GM18861 (cell line): Measurements from ENCODE around the gene TRPC4AP.
"Not testable (repeated sequence)": the region's sequence is repeated elsewhere in the genome, so short reads cannot be mapped to it uniquely, and the experiment has no call there.

Experiments
- ATAC-seq: cut with Tn5 transposase; IDR thresholded peaks from one replicate; pipeline ENCODE4 v1.9.1; 2021; ENCODE audit not compliant: unreplicated experiment

The TRPC4AP gene

DNA sequence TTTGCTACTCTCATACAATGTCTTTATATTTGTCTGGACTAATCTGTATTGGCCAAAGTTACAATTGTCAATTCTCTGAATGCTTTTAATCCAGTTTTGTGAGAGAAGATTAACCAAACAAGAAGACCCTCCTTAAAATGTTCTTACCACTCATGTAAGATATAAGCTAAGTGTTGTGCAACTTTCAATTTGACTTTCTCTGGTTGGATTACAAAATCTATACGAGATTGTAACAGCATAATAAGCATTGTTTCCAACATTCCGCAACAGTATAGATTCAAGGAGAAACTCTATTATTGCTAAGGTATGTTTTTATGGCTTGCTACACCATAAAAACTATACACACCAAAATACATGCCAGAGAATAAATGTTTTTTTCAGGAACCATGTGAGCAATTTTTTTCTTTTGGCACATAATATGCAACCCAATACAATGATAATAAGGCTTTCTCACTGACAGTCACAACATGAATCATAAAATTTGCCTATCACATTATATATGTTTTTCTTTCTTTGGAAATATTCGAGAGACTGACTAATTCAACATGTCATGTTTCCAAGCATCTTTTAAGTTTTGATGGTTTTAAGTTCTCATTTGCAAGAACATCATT is 12.2 kb upstream of the TRPC4AP start:
- no peak for ATAC-seq

- no peak for ATAC-seq
These were observed 9.0 kb upstream of the TRPC4AP start for GRCh38 chr20:35101620-35102019.

- ATAC-seq, result no peak
These were observed 769 bp upstream of the TRPC4AP start for GRCh38 chr20:35093267-35093884.

DNA sequence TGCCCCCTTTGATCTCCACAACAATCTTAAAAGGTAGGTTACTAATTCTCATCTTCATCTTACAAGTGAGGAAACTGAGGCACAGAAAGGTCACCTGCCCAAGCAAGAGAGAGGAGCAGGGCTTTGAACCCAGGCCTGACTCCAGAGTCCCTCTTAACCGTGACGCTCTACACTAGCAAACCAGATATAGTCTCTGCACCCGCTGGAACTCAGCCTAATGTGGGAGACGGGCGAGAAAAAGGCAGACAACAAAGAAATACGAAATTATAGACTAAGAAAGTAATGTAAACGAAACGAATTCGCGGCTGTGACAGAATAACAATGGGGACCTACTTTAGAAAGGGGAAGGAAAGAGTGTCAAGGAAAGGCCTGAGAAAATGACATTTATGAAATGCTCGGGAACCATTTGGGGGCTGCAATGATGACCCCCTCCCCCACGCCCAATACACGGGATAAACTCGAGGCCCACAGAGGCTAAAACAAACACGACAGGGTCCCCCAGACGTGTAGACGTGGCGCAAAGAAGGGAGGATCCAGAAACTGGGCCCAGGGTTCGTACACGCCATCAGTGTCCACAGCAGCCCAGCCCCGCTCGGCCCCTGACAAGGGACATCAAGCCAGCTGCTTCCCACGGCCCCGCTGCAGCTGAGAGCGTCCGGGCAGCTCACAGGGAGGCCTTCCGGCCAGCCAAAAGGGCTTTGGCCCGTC is 637 bp downstream of the TRPC4AP start:
- ATAC-seq, result no peak

GRCh38 chr20:35088231-35089145 is 4.1 kb downstream of the TRPC4AP start:
- ATAC-seq, result no peak

DNA sequence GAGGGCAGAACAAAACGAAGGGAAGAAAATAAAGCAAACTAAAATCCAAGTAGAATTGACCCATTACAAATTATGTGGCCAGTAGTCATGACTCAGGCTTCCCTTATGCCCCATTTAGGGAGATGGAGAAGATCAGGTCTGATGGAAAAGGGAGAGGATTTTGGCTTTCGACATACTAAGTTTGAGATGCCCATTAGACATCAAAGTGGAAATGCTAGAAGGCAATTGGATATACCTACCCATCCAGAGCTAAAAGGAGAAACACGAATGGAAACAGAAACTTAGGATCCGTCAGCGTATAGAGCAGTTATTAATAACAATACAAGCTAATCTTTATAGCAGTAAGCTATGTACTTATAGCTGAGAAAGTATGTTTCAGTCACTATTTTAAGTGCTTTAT is 4.8 kb downstream of the TRPC4AP start:
- no peak for ATAC-seq

GRCh38 chr20:35087355-35087754 is 5.3 kb downstream of the TRPC4AP start:
- no peak for ATAC-seq

GRCh38 chr20:35085477-35086225 is 7.0 kb downstream of the TRPC4AP start:
- no peak for ATAC-seq

DNA sequence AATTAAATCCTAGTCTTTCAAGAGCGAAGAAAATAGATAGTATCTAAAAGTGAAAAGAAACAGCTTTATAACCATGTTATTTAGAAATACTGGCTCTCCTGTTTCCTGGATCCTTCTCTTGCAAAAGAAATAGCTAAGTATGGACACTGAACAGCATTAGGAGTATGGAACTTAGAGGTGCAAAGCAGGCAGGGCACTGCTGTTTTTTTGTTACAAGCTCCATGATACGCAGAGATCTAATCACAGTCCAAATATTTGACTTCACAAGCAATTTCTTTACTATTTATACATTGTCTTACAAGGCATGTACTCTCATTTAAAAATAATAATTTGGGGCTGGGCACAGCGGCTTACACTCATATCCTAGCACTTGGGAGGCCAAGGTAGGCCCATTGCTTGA is 7.6 kb downstream of the TRPC4AP start:
- no peak for ATAC-seq

GRCh38 chr20:35080348-35080642 is 12.3 kb downstream of the TRPC4AP start:
- ATAC-seq, result not testable (repeated sequence)

DNA sequence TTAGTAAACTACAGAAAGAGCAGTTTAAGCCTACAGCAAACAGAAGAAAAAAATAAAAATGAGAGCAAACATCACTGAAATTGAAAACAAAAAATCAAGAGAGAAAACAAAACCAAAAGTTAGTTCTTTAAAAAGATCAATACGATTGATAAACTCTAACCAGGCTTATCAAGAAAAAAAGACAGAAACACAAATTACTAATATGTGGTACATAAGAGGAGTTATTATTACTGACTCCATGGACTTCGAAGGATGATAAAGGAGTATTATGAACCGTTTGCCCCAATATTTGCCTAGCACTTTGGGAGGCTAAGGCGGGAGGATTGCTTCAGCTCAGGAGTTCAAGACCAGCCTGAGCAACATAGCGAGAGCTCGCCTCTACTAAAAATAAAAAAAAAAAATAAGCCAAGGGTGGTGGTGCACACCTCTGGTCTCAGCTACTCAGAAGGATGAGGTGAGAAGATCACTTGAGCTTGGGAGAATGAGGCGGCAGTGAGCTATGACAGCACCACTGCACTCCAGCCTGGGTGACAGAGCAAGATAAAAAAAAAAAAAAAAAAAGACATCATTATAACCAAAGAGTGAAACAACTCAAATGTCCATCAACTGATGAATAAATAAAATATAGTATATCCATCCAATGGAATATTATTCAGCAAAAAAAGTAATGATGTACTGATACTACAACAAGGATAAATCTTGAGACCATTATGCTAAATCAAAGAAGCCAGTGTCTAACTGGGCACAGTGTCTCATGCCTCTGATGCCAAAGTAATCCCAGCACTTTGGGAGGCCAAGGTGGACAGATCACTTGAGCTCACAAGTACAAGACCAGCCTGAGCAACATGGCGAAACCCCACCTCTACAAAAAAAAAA is 12.9 kb downstream of the TRPC4AP start:
- ATAC-seq, result no peak

GRCh38 chr20:35077872-35078271 is 14.7 kb downstream of the TRPC4AP start:
- no peak for ATAC-seq

DNA sequence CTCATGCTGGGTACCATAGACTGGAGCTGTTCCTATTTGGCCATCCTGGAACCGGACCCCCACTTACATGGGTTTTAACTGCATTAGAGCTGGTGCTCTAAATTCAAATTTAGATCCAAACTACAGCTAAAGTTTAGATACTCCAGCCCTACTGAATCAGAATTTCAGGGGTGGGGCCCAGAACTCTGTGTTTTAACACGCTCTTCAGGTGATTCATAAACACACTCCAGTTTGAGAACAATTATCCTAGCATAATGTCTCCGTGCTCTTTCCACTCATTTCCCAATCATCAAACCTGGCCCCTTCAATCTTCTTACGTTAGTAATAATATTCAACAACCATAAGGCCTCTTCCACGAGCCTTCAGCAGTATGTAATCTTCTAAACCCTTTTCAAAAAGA is 15.3 kb downstream of the TRPC4AP start:
- no peak for ATAC-seq

DNA sequence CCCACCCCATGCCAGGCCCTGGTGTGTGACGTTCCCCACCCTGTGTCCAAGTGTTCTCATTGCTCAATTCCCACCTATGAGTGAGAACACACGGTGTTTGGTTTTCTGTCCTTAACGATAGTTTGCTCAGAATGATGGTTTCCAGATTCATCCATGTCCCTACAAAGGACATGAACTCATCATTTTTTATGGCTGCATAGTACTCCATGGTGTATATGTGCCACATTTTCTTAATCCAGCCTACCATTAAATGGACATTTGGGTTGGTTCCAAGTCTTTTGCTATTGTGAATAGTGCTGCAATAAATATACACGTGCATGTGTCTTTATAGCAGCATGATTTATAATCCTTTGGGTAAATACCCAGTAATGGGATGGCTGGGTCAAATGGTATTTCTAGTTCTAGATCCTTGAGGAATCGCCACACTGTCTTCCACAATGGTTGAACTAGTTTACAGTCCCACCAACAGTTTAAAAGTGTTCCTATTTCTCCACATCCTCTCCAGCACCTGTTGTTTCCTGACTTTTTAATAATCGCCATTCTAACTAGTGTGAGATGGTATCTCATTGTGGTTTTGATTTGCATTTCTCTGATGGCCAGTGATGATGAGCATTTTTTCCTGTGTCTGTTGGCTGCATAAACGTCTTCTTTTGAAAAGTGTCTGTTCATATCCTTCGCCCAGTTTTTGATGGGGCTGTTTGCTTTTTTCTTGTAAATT is 21.0 kb downstream of the TRPC4AP start:
- not testable (repeated sequence) for ATAC-seq

- ATAC-seq, result no peak
These were observed 26.4 kb downstream of the TRPC4AP start for GRCh38 chr20:35066194-35066593.

DNA sequence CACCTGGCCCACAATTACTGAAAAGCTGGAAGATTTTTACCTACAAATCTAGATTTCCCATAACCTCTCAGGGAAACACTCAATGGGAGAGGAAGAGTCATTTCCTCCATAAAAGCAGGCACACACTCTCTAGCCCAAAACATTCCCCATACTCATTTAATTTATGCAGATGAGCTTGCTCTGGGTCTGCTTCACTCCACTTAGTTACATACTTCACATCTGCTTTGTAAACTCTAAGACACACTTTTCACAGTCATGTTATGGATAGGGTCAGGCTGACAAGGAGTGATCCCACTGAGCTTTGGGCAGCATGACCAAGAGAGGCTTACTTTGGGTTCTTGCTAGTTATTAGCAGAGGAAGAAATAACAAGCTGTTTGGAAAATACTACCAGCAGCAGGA is 27.4 kb downstream of the TRPC4AP start:
- no peak for ATAC-seq

DNA sequence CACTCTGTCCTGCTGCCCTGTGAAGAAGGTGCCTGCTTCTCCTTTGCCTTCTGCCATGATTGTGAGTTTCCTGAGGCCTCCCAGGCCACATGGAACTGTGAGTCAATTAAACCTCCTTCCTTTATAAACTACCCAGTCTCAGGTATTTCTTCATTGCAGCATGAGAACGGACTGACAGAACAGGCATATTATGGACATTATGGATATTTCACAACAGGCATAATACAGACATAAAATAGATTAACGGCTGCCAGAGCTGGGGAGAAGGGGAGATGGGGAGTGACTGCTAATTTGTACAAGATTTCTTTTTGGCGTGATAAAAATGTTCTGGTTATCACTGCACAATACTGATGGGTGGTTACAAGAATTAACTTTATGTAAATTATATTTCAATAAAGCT is 29.4 kb downstream of the TRPC4AP start:
- ATAC-seq, result no peak

GRCh38 chr20:35062478-35062877 is 30.1 kb downstream of the TRPC4AP start:
- no peak for ATAC-seq

DNA sequence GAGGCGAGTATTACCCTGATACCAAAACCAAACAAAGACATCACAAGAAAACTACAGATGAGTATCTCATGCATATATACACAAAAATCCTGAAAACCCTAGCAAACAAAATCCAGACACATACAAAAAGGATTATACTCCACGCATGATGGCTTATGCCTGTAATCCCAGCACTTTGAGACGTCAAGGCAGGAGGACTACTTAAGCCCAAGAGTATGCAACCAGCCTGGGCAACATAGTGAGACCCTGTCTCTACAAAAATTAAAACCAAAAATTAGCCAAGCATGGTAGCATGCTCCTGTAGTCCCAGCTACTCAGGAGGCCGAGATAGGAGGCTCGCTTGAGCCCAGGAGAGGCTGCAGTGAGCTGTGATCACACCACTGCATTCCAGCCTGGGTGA is 32.4 kb downstream of the TRPC4AP start:
- no peak for ATAC-seq
